H1 (cell line): ENCODE results near the gene C20orf96. TPM values are rescaled to one million over a fixed set of nuclear protein-coding genes. Genes with fewer than 3 reads are reported as not detected.

Source experiments
- BCL11A ChIP-seq, 2 experiments: IDR thresholded peaks; one replicate each; pipeline ENCODE4 v1.6.1; 2011; ENCODE audit warnings: low read depth in 2 of 2, low read length in 2 of 2, mild to moderate bottlenecking in 2 of 2
- CEBPB ChIP-seq: IDR thresholded peaks from 2 replicates; pipeline ENCODE4 v1.6.1; 2012; ENCODE audit warnings: low read depth, low read length
- POU5F1 ChIP-seq: IDR thresholded peaks from 2 replicates; pipeline ENCODE4 v1.6.1; 2011; ENCODE audit warnings: low read depth, mild to moderate bottlenecking, low read length, moderate library complexity
- RBBP5 ChIP-seq: IDR thresholded peaks from 2 replicates; pipeline ENCODE4 v1.7.1; 2012; ENCODE audit warnings: low read depth, mild to moderate bottlenecking, inconsistent platforms, low read length, moderate library complexity, borderline replicate concordance
- SAP30 ChIP-seq: fragments of 300-600 bp; sonication (generic); IDR thresholded peaks from 2 replicates; pipeline ENCODE4 v1.7.1; 2012; ENCODE audit warnings: low read length, moderate library complexity, mild to moderate bottlenecking, inconsistent platforms; ENCODE audit not compliant: insufficient read depth, insufficient replicate concordance
- SIN3A ChIP-seq, 2 experiments: IDR thresholded peaks in 1 of 2; conservative IDR thresholded peaks in 1 of 2; 2 replicates each; pipeline ENCODE4 v1.6.1; 2011 to 2012; ENCODE audit warnings: low read length in 2 of 2, improper control_type of control experiment in 1 of 2, low read depth in 1 of 2, mild to moderate bottlenecking in 1 of 2
- SP4 ChIP-seq: IDR thresholded peaks from 2 replicates; pipeline ENCODE4 v1.6.1; 2012; ENCODE audit warnings: low read length, inconsistent platforms
- TAF1 ChIP-seq: IDR thresholded peaks from 2 replicates; pipeline ENCODE4 v1.6.1; 2011; ENCODE audit warnings: mild to moderate bottlenecking, low read depth, low read length
- polyA plus RNA-seq, 7 experiments: library from polyadenylated mRNA; depleted of rRNA in 3 of 7; stranded (reverse) in 5 of 7; unstranded in 2 of 7; fragments of >200 nt in 5 of 7; fragments of 200-250 nt in 2 of 7; gene quantifications; 1 replicate in 5 of 7; 2 replicates in 1 of 7; 4 replicates in 1 of 7; pipeline versions ENCODE4 v1.2.1 to v1.2.3, GENCODE V29; 2011 to 2013; ENCODE audit warnings: missing spikeins in 2 of 7, mixed read lengths in 2 of 7
- total RNA-seq: library from RNA; stranded (reverse); fragmentation: NEBNext Ultra II Directional; extraction: Animal tissue kit (Norgen Biotek cat#: 25700); gene quantifications from 2 replicates; pipeline ENCODE4 v1.2.1, GENCODE V29; 2021
- TF ChIP-seq, protein P1 (sequence below): IDR thresholded peaks from 2 replicates; pipeline ENCODE4 v1.6.1; 2012; ENCODE audit warnings: inconsistent platforms
- TF ChIP-seq, protein P2 (sequence below): fragments of 300-600 bp; sonication (generic); IDR thresholded peaks from 2 replicates; pipeline ENCODE4 v1.7.1; 2012; ENCODE audit warnings: low read length, moderate library complexity, mild to moderate bottlenecking, inconsistent platforms; ENCODE audit not compliant: insufficient replicate concordance

C20orf96 gene
- total and polyA plus RNA-seq, 2 of the 8 experiments (the other 6 are each of a cell fraction or from before 2014, with no cell fraction given) = 19.2 to 21.0 TPM

DNA sequence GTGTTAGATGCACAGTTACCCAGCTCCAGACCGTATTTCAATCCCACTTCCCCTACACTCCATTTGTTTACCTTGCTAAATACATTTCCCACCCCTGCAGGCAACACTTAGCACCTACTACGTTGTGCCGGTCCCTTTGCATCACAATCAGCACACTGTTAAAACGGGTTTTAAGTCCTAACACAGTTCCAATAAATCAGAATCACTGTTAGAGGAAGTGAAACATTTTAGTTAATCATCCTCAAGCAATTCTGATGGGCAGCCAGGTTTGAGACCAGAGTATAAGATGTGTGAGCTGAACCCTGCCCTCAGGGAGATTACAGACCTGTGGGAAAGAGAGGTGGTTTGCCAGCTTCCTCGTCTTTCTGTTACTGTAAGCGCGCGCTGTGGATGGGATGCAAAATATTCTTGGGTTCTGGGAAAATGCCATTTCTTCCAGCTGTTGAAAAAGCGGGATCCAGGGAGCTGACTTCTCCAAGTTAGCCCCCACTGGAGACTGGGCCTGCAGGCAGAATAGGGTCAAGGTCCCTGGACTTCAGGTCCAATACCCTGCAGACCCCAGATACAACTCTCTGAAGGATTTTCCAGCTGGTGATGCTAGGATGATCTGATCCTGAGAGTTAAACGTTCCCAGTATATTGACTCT is 9.9 kb upstream of the C20orf96 start (continued):
- TF ChIP-seq TAF1 (no peak), BCL11A (IDR thresholded peaks at IDR 0.05; ENCODE audit: low read depth in 2 of 2, low read length in 2 of 2) (no peak), POU5F1 (0 out of 2 replicates have a peak, but pooled peaks have one; percentile 69), SAP30 (no peak), SP4 (no peak), CEBPB (no peak), RBBP5 (no peak), SIN3A (conservative IDR thresholded peaks at IDR 0.05 in 1 of 2, IDR thresholded peaks at IDR 0.05 in 1 of 2; ENCODE audit: low read depth in 1 of 2, low read length in 2 of 2) (0 out of 4 replicates have a peak, but pooled peaks of 1 of the 2 experiments have one; percentile 22)
- TF ChIP-seq, protein P1, sequence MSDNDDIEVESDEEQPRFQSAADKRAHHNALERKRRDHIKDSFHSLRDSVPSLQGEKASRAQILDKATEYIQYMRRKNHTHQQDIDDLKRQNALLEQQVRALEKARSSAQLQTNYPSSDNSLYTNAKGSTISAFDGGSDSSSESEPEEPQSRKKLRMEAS = no peak
- TF ChIP-seq, protein P2, sequence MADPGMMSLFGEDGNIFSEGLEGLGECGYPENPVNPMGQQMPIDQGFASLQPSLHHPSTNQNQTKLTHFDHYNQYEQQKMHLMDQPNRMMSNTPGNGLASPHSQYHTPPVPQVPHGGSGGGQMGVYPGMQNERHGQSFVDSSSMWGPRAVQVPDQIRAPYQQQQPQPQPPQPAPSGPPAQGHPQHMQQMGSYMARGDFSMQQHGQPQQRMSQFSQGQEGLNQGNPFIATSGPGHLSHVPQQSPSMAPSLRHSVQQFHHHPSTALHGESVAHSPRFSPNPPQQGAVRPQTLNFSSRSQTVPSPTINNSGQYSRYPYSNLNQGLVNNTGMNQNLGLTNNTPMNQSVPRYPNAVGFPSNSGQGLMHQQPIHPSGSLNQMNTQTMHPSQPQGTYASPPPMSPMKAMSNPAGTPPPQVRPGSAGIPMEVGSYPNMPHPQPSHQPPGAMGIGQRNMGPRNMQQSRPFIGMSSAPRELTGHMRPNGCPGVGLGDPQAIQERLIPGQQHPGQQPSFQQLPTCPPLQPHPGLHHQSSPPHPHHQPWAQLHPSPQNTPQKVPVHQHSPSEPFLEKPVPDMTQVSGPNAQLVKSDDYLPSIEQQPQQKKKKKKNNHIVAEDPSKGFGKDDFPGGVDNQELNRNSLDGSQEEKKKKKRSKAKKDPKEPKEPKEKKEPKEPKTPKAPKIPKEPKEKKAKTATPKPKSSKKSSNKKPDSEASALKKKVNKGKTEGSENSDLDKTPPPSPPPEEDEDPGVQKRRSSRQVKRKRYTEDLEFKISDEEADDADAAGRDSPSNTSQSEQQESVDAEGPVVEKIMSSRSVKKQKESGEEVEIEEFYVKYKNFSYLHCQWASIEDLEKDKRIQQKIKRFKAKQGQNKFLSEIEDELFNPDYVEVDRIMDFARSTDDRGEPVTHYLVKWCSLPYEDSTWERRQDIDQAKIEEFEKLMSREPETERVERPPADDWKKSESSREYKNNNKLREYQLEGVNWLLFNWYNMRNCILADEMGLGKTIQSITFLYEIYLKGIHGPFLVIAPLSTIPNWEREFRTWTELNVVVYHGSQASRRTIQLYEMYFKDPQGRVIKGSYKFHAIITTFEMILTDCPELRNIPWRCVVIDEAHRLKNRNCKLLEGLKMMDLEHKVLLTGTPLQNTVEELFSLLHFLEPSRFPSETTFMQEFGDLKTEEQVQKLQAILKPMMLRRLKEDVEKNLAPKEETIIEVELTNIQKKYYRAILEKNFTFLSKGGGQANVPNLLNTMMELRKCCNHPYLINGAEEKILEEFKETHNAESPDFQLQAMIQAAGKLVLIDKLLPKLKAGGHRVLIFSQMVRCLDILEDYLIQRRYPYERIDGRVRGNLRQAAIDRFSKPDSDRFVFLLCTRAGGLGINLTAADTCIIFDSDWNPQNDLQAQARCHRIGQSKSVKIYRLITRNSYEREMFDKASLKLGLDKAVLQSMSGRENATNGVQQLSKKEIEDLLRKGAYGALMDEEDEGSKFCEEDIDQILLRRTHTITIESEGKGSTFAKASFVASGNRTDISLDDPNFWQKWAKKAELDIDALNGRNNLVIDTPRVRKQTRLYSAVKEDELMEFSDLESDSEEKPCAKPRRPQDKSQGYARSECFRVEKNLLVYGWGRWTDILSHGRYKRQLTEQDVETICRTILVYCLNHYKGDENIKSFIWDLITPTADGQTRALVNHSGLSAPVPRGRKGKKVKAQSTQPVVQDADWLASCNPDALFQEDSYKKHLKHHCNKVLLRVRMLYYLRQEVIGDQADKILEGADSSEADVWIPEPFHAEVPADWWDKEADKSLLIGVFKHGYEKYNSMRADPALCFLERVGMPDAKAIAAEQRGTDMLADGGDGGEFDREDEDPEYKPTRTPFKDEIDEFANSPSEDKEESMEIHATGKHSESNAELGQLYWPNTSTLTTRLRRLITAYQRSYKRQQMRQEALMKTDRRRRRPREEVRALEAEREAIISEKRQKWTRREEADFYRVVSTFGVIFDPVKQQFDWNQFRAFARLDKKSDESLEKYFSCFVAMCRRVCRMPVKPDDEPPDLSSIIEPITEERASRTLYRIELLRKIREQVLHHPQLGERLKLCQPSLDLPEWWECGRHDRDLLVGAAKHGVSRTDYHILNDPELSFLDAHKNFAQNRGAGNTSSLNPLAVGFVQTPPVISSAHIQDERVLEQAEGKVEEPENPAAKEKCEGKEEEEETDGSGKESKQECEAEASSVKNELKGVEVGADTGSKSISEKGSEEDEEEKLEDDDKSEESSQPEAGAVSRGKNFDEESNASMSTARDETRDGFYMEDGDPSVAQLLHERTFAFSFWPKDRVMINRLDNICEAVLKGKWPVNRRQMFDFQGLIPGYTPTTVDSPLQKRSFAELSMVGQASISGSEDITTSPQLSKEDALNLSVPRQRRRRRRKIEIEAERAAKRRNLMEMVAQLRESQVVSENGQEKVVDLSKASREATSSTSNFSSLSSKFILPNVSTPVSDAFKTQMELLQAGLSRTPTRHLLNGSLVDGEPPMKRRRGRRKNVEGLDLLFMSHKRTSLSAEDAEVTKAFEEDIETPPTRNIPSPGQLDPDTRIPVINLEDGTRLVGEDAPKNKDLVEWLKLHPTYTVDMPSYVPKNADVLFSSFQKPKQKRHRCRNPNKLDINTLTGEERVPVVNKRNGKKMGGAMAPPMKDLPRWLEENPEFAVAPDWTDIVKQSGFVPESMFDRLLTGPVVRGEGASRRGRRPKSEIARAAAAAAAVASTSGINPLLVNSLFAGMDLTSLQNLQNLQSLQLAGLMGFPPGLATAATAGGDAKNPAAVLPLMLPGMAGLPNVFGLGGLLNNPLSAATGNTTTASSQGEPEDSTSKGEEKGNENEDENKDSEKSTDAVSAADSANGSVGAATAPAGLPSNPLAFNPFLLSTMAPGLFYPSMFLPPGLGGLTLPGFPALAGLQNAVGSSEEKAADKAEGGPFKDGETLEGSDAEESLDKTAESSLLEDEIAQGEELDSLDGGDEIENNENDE = peak; percentile 29
